Stromal cell of bone marrow (primary cell): ENCODE results near the gene TEX28.
"Not testable (repeated sequence)": the region's sequence is repeated elsewhere in the genome, so short reads cannot be mapped to it uniquely, and the experiment has no call there.

ENCODE experiments used
- DNase-seq: peaks from one replicate; pipeline ENCODE4 v3.0.0-alpha.2; 2012; ENCODE audit warnings: low read depth

The TEX28 gene, protein sequence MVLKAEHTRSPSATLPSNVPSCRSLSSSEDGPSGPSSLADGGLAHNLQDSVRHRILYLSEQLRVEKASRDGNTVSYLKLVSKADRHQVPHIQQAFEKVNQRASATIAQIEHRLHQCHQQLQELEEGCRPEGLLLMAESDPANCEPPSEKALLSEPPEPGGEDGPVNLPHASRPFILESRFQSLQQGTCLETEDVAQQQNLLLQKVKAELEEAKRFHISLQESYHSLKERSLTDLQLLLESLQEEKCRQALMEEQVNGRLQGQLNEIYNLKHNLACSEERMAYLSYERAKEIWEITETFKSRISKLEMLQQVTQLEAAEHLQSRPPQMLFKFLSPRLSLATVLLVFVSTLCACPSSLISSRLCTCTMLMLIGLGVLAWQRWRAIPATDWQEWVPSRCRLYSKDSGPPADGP

DNA sequence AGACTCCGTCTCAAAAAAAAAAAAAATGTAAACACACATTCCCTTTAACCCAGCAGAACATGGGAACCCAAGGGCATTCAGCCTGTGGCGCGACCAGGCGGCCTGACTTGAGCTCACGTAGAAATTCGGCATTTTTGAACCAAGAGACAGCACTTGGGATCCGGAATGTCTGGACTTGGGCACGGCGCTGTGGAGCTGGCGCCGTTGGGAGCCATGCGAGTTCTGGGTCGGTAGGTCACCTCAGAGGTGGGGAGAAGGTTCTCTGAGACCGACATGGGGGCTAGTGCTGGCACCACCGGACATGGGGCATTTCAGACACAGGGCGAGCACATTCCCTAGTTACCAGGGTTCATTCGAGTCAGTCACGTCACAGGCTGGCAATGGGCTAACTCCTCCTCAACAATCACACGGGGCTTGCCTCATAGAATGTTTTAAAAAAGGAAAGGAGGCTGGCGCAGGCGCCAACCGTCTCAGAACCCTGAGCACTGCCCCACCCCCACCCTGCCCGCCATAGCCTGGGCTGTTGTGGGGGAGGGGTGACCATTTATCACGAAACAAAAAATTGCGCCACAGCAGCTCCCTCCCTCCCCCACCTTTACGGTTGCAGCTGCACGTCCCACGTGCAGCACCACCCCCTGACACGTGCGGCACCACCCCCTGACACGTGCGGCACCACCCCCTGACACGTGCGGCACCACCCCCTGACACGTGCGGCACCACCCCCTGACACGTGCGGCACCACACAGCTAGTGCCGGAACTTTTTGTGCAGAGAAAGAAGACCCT lies at the start of gene TEX28:
Gene TEX28, minus strand, starts transcription at position 334 of the 784 bp plus-strand sequence. CDS start 3,007 bp downstream, outside the sequence.
- no peak for DNase-seq

DNA sequence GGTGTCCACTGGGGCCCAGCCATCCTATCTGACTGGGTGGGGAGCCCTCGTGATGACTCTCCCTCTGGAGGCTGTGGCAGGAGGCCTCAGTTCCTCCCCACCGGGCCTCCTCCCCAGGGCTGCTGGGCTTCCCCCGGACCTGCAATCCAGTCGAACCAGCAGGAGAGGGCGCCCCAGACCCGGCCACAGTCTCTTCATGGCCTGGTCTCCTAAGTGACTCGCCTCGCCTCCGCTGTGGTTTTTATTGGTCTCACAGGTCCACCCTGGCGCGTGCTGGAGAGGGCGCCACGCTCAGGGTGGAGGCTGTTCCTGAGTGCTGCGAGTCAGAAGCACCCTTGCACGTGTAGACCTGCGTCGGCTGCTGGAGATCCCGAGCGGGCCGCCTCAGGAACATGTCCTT lies 48.7 kb upstream of the TEX28 start:
- not testable (repeated sequence) for DNase-seq

DNA sequence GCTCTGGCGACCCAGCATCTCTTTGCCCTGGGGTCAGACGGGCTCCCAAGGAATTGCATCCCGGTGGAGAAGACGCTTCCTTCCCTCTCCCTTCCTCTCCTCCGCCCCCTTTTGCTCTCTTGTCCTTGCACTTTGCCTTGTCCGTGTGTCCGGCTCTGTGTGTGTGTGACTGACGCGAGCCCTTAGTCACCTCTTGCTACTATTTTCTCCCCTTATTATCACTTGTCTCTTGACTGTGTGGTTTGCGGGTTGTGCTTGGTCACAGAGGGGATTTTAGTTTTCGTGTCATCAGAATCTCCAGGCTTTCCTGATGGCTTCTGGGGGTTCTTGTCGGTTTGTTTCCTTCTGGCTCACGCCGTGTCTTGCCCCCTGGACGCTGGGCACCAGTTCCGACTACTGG lies 48.1 kb upstream of the TEX28 start:
- not testable (repeated sequence) for DNase-seq

DNA sequence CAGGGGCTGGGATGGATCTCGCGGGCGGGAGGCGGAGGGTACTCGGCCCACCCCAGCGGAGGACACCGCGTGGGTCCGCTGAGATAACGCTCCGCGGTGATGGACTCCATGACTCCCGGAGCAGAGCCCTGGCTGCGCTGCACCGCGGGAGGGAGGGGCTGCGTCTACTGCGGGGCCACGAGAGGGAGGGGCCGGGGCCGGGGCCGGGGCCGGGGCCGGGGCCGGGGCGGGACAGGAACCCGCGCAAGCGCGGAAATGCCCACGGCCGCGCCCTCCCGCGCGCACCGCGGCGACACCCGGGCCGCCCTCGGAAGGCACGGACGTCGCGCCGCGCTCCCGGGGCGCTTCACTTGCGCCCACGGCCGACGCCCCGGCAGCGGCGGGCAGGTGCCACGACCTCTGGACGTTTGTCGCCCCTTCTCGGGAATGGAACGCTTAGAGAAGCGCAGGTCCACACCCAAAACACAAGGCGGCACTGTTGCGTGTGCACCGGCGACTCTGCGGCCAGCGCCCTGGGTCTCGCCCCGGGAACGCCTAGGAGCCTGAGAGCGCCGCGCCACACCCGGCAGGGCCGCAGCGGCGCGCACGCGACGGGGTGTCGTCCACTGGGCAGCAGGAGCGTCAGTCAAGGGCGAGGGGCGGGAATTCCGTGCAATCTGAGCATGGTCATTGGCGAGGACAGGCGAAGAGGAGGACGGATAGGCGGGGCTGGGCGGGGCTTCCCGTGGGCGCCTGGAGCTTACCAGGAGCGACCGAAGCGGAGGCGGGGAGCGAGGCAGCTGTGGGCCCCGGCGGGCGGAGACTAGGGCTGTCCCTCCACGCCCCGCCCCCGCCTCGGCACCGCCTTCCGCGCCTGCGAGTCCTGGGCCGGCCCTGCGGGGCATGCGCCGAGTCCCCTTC lies 46.7 kb upstream of the TEX28 start:
- DNase-seq, result not testable (repeated sequence)

DNA sequence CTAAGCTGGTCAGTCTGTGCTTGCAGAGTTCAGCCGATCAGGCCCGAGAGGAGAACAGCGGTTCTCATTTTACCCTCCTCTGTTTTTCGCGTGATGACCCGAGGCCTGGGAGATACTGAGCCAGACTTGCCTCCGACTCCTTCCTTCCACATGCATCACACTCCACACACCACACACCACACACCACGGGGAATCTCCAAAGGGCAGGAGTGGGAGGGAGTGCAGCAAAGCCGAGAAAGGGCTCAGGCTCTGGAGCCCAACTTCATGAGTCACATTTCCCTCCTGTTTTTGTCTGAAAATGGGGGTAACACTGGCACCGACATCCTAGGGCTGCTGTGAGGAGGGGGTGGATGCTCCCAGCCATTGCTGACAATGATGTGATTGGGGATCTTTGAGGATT lies 39.6 kb upstream of the TEX28 start:
- no peak for DNase-seq

DNA sequence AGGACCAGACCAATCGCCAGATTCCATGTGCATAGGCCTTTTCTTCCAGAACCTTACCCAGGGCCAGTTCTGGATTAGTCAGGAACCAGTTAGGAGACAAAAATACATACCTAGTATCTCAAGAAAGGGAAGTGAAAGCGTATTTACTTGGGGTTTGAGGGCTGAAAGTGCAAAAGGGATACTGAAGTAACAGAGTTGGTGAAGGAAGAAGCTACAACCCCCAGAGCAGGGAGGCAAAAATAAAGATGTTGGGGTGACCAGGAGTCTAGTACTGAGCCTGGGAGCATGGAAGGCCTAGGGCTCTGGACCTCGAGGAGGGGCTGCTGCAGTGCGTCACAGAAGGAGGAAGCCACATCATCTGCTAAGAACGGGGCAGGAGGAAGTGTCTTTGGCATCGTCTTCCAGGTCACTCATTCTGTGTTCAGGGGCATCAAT lies 38.9 kb upstream of the TEX28 start:
- no peak for DNase-seq

DNA sequence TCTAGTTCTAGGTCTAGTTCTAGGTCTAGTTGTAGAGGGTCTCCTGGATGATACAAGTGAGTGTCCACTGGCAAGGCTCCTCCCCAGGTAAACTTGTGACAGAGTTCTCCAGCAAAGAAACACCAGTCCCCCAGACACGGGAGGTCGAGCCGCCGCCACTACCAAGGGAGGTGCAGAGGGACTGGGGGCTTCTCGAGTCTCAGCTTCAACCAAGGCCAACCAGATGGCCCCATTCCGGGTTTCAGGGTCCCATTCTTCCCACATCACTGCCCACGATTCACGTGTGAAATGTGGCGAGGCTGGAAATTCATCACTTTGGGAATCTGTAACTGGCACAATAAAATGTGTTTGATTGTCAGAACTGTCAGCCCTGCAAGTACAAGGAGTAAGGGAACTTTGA lies 38.2 kb upstream of the TEX28 start:
- no peak for DNase-seq

DNA sequence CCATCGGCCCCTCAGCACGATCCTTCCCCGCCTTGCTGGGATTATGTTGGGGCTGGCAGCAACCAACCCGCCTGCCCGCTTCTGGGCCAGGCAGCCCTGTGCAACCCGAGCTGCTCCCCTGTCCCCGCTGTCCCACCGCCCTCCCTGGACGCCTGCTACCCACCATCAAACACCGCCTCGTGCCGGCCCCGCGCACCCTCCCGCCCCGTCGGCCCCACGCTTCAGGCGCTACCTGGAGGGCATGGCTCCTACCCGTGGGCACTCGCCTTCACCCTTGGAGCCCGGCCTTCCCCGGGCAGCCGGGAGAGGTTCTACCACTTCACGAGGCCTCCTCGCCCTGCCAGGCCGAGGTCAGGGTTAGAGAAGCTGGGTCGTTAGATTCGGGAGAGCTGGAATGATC lies 37.6 kb upstream of the TEX28 start:
- DNase-seq, result no peak

DNA sequence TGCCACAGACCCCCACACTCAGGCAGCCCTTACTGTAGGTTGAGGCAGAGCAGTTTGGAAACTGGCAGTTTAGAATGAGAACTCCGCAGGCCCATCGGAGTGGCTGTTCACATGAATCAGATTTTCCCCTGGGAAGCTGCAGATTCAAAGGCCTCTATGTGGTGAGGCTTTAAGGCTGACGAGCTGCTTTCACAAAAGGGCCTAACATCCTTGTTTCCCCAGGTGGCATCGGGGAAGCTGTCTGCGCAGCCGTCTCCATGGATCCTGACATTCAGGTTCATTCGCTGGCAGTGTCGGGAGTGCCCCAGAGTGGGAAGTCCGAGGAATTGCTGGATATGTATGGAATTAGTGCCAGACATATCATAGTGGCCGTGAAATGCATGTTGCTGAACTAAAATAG lies 34.4 kb upstream of the TEX28 start:
- no peak for DNase-seq

DNA sequence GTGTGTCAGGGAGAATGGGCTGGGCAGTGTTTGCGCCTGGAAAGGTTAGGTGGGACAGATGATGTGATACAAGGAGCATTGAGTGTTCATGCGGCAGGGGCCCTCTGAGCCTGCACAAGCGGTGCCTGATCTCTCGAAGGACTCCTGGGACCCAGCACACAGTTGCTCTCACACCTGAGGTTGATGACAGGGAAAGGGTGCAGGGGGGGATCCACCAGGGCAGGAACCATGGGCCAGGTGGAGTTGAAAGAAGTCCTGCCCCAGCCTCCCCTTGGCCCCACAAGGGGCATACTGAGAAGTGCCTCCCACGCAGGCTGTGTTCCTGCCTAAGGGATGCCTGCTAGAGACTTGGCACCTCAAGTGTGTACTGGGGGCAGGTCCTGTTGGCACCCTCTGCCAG lies 33.7 kb upstream of the TEX28 start:
- DNase-seq, result no peak

DNA sequence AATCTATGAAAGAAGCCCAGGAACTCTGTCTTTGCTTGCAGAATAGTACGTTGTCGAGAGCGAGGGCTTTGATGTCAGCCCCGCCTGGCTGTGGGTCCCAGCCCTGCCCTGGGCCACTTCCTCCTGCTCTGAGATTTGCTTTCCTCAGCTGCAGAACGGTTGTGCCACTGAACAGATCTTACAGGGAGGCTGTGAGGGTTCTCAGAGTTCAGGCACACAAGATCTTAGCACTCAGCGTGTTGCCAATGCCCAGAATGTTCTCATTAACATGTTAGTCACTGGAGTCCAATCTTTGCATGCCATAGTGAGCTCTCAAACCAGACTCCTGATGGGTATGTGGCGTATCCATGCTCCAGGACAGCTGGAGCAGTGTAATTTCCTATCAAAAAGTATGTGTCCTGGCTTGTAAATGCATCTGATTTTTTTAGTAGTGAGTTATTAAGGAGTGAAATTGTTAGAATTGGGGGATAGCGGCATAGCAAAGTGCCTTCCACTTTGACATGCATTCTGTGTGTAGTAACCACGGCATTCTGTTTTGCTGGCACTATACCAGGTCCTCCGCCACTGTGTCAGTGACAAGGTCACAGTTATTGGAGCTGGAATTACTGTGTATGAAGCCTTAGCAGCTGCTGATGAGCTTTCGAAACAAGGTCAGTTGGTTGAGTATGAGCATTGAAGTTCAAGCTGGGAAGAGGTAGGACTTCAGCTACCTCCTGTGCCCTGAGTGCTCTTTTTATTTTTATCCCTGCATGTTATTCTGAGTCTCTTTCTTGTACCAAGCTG lies 32.3 kb upstream of the TEX28 start:
- no peak for DNase-seq

DNA sequence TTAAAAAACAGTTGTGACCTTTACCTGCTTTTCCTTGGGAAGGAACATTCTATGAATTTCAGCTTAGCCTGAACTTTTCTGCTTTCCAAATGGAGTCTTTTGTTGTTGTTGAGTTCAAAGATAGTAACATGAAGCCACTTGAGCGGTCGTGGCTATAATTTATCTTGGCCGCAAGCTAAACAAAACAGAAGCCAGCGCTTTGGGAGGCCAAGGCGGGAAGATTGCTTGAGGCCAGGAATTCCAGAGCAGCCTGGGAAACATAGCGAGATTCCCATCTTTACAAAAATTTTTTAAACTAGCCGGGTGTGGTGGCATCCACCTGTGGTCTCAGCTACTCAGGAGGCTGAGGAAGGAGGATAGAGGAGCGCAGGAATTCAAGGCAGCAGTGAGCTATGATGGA lies 30.6 kb upstream of the TEX28 start:
- DNase-seq, result no peak

DNA sequence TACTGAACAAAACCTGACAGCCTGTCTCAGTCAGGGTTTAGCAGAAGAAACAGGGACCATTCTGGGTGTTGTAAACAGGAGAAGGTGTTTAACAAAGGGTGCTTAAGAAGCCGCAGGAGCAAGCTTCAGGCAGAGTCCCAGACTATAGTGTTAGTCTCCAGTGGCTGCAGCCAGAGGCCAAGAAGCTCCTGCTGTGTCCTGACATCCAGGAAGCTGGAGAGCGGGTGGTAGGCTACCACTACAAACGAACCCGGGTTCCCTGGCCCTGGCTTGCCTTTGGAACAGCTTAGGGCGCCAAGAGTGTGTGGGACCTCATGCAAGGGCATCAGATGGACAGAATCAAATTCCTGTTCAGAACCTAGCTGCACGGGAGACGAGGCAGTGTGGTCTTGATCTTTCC lies 28.6 kb upstream of the TEX28 start:
- no peak for DNase-seq

DNA sequence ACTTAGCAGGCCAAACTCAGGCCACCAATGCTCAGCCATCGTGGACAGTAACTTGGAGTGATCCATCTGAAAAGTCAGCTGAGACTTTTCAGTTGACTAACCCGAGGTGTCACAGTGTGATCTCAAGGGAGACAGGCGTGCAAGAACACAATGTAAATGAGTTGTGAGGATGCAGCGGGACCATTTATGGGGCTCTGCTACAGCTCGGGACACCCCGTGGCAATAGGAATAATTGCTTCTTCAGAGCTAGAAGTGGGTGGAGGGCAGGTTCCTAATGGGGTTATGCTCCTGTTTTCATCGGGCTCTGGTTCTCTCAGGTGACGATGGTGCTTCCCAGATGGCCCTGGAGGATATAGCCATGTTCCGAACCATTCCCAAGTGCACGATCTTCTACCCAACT lies 28.0 kb upstream of the TEX28 start:
- no peak for DNase-seq

DNA sequence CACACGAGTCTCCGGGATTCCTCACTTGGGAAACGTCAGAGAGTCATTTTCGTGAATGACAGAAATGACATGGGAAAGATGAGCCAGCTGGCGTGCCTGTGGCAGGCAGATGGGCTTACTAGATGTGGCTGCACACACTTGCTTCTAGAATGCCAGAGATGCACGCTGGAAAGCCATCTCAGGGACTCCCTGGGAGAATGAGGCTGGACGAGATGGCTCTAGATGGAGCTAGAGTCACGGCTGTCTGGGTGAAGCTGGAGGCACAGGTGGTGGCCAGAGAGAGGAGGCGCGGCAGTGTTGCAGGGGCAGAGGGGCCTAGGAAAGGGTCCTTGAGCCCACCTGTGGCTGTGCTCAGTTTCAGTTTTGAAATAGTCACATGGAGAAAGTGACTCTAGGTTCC lies 26.7 kb upstream of the TEX28 start:
- no peak for DNase-seq

DNA sequence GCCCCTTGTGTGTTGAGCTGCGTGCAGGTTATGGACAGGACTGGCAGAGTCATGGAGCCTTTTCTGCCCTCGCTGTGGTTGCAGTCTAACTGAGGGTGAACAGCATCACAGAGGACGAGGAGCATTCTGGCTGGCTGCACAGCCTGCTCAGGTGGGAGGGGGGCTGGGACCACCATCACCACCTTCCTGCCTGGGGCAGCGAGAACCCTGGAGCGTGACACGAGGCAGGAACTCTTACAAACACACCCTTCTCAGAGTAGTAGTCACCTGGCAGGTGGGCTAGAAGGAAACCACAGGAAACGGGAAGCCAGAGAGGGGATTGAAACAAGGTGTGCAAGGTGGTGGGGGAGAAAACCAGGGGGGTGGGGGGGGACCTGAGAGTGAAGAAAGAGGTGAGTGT lies 26.2 kb upstream of the TEX28 start:
- DNase-seq, result no peak

DNA sequence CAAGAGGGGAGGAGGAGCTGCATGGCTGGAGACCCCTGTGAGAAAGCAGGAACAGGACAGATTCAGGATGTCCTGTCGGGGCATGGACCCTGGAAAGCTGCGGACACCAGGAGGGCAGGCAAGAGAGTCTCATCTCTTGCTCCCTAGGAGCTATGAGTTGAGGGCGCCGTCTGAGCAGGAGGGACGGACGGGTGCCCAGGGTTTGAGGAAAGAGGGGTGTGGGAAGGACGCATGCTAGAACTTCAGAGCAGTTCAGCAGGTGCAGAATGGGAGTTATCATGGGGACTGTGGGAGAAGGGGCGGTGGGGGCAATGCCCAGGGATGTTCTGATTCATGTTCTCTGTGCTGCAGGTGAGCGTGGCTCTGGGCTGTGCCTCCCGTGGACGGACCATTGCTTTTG lies 25.5 kb upstream of the TEX28 start:
- DNase-seq, result no peak

DNA sequence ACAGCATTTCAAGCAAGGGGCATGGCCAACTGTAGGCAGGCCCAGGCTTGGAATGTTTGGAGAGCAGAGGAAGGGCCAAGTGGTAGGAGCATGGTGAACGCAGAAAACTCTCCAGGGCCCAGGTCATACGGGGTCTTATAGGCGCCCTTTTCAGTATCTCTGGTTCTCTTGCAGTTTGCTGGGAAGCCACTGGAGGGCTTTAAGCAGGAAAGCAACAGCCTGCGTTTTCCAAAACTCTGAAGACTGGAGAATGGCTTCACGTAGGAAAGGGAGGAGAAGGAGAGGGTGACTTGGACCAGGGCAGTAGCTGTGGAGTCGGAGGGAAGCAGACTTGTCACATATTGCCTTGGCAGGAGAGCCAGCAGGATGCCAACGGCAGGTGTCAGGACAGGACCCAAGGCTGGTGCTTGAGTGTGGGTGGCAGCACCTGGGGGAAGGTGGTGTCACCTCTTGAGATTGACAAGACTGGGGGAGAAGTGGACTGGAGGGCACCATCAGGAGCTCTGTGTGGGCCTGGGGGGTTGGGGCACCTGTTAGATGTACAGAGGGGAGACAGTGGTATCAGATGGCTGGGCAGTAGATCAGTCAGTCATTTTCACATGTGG lies 22.6 kb upstream of the TEX28 start:
- DNase-seq, result no peak

DNA sequence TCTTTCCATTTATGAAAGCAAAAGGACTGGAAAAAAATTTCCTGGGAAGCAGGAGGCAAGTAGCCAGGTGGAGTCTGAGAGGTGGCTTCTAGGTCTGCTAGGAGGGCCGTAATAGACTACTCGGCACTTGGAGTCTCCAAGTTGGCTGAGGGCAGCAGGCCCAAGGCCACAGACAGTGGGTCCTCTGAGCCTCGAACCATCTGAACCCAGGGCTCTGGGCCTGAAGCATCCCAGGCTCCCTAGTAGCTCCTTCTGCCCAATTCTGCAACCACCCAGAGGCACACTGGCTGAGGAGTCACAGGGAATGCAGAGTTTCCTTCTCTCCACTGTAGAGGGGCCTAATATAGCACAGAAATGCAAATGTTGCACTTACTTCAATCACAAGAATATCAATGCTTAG lies 20.5 kb upstream of the TEX28 start:
- DNase-seq, result no peak

DNA sequence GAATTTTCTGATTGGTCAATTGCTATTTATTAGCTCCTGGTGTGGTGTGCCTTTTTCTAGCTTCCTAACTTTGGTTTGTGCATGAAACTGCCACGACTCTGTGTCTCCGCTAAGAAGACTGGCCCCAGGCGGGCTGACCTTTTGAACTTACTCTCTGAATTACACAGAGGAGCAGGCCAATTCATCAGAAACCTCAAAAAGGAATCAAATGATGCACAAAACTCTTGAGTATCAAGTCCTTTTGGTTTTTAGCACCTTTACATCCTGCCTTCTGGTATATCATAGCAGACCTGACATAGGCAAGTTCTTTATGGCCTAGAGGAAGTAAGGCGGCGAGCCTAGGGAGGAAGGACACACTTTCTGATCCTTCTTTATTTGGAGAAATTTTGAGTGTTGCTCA lies 18.2 kb upstream of the TEX28 start:
- no peak for DNase-seq

DNA sequence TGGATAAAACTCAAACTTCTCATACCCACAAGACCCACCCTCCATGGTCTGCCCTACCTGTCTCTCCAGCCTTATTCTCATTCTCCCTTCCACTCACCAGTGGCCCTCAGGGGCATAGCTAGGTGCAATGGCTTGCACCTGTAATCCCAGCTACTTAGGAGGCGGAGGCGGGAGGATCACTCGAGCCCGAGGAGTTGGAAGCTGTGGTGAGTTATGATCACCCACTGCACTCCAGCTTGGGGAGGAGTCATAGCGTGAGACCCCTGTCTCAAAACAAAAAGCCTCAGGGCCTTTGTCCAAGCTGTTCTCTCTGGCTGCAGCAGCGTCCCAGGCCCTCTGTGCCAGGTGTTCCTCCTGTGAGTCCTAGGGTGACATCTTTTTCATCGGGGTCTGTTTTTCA lies 17.2 kb upstream of the TEX28 start:
- no peak for DNase-seq
